ENCODE measurements around the gene C22orf39. TPM values are rescaled to one million over a fixed set of nuclear protein-coding genes. Genes with fewer than 3 reads are reported as not detected.

C22orf39 gene
- total RNA-seq, 1 donor from 2014 or later = 28.5 TPM

GRCh38 chr22:19480789-19481188 lies 33.3 kb upstream of the C22orf39 start:
- H3K4me3 Mint-ChIP-seq = peak overlapping the region; percentile 100
- H3K9me3 Mint-ChIP-seq = no peaks in the 10 kb centered on the region
- H3K27me3 Mint-ChIP-seq = no peaks in the 10 kb centered on the region
- intact Hi-C loops (cut with micrococcal nuclease) = no loop called here
- H3K4me1 Mint-ChIP-seq = peaks cover 38% of the 10 kb centered on the region
- no peak for DNase-seq
- peaks cover 37% of the 10 kb centered on the region for H3K36me3 Mint-ChIP-seq (ENCODE audit: low read depth)
- H3K27ac Mint-ChIP-seq = peak overlapping the region; percentile 98

GRCh38 chr22:19480173-19480568 lies 32.7 kb upstream of the C22orf39 start:
- intact Hi-C loops (cut with micrococcal nuclease) = no loop called here
- Mint-ChIP-seq H3K36me3 (ENCODE audit: low read depth) (peaks cover 39% of the 10 kb centered on the region), H3K9me3 (no peaks in the 10 kb centered on the region), H3K27ac (peak overlapping the region; percentile 98), H3K4me1 (peaks cover 40% of the 10 kb centered on the region), H3K27me3 (no peaks in the 10 kb centered on the region), H3K4me3 (peak overlapping the region; percentile 100)
- DNase-seq = no peak

- Mint-ChIP-seq H3K36me3 (ENCODE audit: low read depth) (peaks cover 35% of the 10 kb centered on the region), H3K4me3 (peak within 1 kb of the TSS; percentile 100), H3K27me3 (no peaks in the 10 kb centered on the region), H3K9me3 (no peaks in the 10 kb centered on the region), H3K27ac (peak within 1 kb of the TSS; percentile 98), H3K4me1 (peaks cover 37% of the 10 kb centered on the region)
- intact Hi-C loops (cut with micrococcal nuclease) = loop anchor here (1.0 to 5.0 kb wide), 5 partner anchors 32 to 357 kb away; partner anchors contain the start of genes C22orf39, DGCR2, MRPL40 and SLC25A1
- DNase-seq = peak; percentile 98
Measured at GRCh38 chr22:19479355-19480172, 32.1 kb upstream of the C22orf39 start, which contains the start of gene CDC45. Gene CDC45 (plus strand): TSS chr22:19479920. CDS start chr22:19479969, 49 bp downstream.

- no peaks in the 10 kb centered on the region for H3K9me3 Mint-ChIP-seq
Measured at GRCh38 chr22:19478901-19479354, 31.4 kb upstream of the C22orf39 start, which contains the start of gene UFD1. Gene UFD1 (minus strand): TSS chr22:19479193. CDS start chr22:19479085, 108 bp downstream.

DNA sequence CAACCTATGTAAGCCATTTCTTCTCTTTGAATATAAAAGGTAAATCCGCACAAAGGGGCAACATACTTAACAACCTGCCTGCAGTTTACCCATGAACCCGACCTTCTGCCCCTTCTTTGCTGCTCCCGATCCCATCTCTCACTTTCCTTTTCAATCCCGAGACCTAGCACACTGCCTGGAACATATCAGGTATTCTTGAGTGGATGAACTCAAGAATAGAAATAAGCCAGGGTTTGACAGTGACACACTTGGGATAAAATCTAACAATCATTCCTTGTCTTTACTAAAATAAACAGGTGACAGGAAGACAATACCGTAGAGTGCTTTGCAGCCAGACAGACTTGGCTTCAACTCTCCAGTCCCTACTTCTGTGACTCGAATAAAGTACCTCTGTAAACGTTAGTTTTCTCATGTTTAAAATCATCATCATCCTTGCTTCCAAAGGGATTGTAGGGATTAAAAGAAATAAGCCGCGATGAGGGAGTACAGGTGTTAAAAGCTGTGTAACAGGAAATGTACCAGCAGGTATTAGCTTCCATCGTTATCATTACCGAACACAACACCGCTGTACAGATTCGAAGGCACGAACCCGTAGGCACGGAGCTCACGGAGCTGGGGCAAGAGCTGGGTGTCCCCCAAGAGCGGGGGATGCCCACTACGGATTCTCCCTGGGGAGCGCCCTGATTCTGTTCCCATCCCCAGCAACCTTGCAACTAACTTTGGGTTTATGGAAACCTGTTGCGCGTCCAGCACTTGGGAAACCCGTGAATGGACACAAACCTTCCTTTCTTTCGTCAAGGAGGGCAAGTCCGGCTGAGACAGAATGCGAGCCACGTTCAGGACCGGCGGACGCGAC lies 30.8 kb upstream of the C22orf39 start:
- H3K9me3 Mint-ChIP-seq = no peaks in the 10 kb centered on the region
- peak overlapping the region; percentile 100 for H3K4me3 Mint-ChIP-seq
- H3K36me3 Mint-ChIP-seq (ENCODE audit: low read depth) = peaks cover 32% of the 10 kb centered on the region
- H3K27me3 Mint-ChIP-seq = no peaks in the 10 kb centered on the region
- H3K27ac Mint-ChIP-seq = peak overlapping the region; percentile 80
- DNase-seq = peak; percentile 74
- H3K4me1 Mint-ChIP-seq = peaks cover 37% of the 10 kb centered on the region
- intact Hi-C loops (cut with micrococcal nuclease) = loop anchor here (1.0 to 5.0 kb wide), 3 partner anchors 154 to 355 kb away; partner anchors contain the start of genes DGCR2 and ESS2

More at GRCh38 chr22:19478901-19479354, 31.4 kb upstream of the C22orf39 start, which contains the start of gene UFD1:
- H3K27ac Mint-ChIP-seq = peak within 1 kb of the TSS; percentile 98
- H3K4me3 Mint-ChIP-seq = peak within 1 kb of the TSS; percentile 100
- no peaks in the 10 kb centered on the region for H3K27me3 Mint-ChIP-seq
- DNase-seq = peak; percentile 95
- intact Hi-C loops (cut with micrococcal nuclease) = loop anchor here (1.0 to 5.0 kb wide), 6 partner anchors 32 to 356 kb away; partner anchors contain the start of genes C22orf39, DGCR2, ESS2 and MRPL40
- peaks cover 33% of the 10 kb centered on the region for H3K36me3 Mint-ChIP-seq (ENCODE audit: low read depth)
- H3K4me1 Mint-ChIP-seq = peaks cover 37% of the 10 kb centered on the region

DNA sequence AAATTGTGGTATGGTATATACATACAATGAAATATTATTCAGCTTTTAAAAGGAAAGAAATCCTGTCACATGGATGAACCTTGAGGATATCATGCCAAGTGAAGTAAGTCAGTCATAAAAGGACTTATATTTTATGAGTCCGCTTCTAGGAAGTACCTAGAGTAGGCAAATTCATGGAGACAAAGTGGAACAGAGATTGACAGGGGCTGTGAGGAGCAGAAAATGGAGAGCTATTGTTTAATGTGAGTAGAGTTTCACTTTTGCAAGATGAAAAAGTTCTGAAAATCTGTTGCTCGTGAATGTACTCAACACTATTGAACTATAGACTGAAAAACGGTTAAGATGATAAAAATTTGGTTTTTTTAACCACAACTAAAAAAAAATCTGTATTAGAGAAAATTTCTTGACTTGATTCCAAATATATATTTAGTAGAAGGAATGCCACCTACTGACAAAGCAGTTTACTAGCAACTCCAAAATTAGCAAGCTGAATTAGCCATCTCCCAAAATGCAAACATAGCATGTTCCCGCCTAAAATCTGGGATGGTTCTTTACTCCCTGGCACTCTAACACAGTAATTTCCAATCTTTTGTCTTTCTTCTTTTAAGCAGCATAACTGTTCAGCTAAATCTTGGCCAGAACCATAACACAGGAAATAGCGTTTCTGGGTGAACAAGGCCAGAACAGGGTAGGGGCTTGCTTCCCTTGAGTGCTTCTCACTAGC lies 30.0 kb upstream of the C22orf39 start:
- Mint-ChIP-seq H3K4me3 (peak overlapping the region; percentile 100), H3K4me1 (peaks cover 37% of the 10 kb centered on the region), H3K9me3 (no peaks in the 10 kb centered on the region), H3K36me3 (ENCODE audit: low read depth) (peaks cover 31% of the 10 kb centered on the region), H3K27me3 (no peaks in the 10 kb centered on the region), H3K27ac (peak overlapping the region; percentile 46)
- intact Hi-C loops (cut with micrococcal nuclease) = loop anchor here (1.0 to 5.0 kb wide), 3 partner anchors 155 to 355 kb away; partner anchors contain the start of genes DGCR2 and ESS2
- DNase-seq = no peak

DNA sequence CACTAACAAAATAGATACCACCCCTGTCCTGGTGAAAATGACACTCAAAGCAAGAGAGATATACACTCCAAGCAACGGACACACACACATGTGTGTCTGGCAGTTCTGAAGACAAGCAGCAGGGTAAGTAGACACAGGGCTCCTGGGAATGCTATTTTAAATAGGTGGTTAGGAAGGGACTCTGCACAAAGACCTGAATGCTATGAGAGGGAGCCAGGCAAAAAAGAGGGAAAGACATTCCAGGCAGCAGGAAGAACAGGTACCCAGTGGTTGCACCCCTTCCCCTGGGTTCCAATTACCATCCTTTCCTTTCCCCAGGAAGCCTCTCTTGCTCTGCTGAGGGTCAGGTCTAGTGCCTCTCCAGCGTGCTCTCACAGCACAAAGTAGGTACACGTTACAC lies 28.5 kb upstream of the C22orf39 start:
- Mint-ChIP-seq H3K36me3 (ENCODE audit: low read depth) (peaks cover 41% of the 10 kb centered on the region), H3K9me3 (no peaks in the 10 kb centered on the region), H3K27me3 (no peaks in the 10 kb centered on the region), H3K27ac (peak overlapping the region; percentile 60), H3K4me3 (no peak overlapping the region), H3K4me1 (peaks cover 36% of the 10 kb centered on the region)
- intact Hi-C loops (cut with micrococcal nuclease) = loop anchor here (5.0 kb wide), 1 partner anchor 156 kb away; no protein-coding TSS in a partner anchor
- DNase-seq = no peak

DNA sequence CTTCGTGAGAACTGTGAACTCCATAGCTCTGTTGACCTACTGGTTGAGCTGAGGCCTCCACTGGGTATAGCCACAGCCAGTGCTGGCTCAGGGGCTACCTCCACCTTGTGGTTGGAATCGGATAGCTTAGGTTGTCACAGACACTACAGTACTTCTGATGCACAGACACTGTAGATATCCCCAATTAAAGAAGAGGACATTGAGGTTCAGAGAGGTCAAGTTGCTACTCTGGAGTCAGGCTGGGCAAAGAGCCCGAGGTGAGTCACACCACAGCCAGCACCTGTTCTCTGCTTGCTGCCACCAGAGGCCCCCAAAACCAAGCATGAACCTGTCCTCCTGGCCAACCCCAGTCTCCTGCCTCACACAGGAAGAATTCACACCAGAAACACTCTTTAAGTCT lies 26.1 kb upstream of the C22orf39 start:
- Mint-ChIP-seq H3K27ac (no peak overlapping the region), H3K4me3 (no peak overlapping the region), H3K4me1 (peaks cover 22% of the 10 kb centered on the region), H3K9me3 (no peaks in the 10 kb centered on the region), H3K27me3 (no peaks in the 10 kb centered on the region), H3K36me3 (ENCODE audit: low read depth) (peaks cover 47% of the 10 kb centered on the region)
- intact Hi-C loops (cut with micrococcal nuclease) = no loop called here
- DNase-seq = no peak

- peak overlapping the region; percentile 24 for H3K27ac Mint-ChIP-seq
- DNase-seq = no peak
- no peaks in the 10 kb centered on the region for H3K27me3 Mint-ChIP-seq
- H3K36me3 Mint-ChIP-seq (ENCODE audit: low read depth) = peaks cover 60% of the 10 kb centered on the region
- H3K4me1 Mint-ChIP-seq = peaks cover 13% of the 10 kb centered on the region
- H3K4me3 Mint-ChIP-seq = no peak overlapping the region
- intact Hi-C loops (cut with micrococcal nuclease) = no loop called here
- no peaks in the 10 kb centered on the region for H3K9me3 Mint-ChIP-seq
Measured at GRCh38 chr22:19472233-19472632, 24.7 kb upstream of the C22orf39 start.

DNA sequence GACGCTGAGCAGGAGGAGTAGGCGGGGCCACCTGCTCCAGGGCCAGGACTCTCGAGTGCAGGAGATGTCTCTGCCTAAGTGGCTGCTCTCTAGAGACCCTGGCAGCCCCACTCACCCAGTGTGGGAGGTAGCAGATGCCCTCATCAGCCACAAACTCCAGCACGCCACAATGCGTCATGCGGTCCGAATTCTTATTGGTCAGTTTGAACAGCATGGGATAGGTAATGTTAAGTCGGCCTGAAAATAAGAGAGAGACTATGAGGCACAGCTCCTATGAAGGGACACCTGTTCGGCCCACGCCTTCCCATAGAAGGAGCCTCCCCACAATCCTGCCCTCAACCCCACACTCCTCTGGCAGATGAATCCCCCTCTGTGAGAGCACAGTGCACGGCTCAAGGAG lies 24.1 kb upstream of the C22orf39 start:
- Mint-ChIP-seq H3K27me3 (no peaks in the 10 kb centered on the region), H3K4me1 (peaks cover 10% of the 10 kb centered on the region), H3K36me3 (ENCODE audit: low read depth) (peaks cover 61% of the 10 kb centered on the region), H3K4me3 (no peak overlapping the region), H3K9me3 (no peaks in the 10 kb centered on the region), H3K27ac (no peak overlapping the region)
- intact Hi-C loops (cut with micrococcal nuclease) = no loop called here
- no peak for DNase-seq

DNA sequence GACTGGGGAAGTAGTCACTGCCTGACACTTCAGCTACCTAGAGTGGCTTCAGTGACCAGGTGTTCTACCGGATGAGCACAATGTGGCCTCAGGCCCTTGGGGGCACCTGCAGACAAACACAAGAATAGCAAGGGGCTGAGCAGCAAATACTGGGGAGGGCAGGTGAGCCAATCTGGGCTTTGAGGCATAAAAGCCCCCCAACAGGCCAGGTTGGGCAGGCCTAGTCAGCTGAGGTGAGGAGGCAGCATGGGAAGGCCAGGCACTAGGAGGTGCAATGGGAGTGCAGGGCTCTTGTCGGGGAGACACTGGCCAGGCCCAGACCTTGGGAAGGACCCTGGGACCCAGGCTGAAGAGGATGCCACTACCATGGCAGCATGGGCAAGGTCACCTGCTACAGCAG lies 22.5 kb upstream of the C22orf39 start:
- intact Hi-C loops (cut with micrococcal nuclease) = no loop called here
- H3K4me3 Mint-ChIP-seq = no peak overlapping the region
- no peaks in the 10 kb centered on the region for H3K4me1 Mint-ChIP-seq
- H3K9me3 Mint-ChIP-seq = no peaks in the 10 kb centered on the region
- peaks cover 62% of the 10 kb centered on the region for H3K36me3 Mint-ChIP-seq (ENCODE audit: low read depth)
- no peak for DNase-seq
- no peak overlapping the region for H3K27ac Mint-ChIP-seq
- H3K27me3 Mint-ChIP-seq = no peaks in the 10 kb centered on the region

DNA sequence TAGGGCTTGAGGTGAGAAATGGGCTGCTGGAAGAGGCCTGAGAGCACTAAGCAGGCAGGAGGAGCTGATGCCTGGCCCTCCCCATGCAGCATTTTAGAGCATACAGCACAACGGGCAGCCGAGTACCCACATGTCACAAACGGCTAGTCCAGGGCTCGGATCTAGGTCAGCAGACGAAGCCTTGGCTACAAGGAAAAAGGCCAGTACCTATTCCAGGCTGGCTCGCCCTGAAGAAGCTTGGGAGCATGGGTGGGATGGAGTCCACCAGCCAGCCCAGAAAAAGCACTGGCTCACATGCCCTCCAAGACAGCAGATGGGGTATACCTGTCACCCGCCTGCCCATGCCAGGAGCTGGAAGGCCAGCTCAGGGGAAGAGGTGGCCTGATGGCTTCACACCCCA lies 21.9 kb upstream of the C22orf39 start:
- Mint-ChIP-seq H3K4me1 (peaks cover under 1% of the 10 kb centered on the region), H3K36me3 (ENCODE audit: low read depth) (peaks cover 64% of the 10 kb centered on the region), H3K27me3 (no peaks in the 10 kb centered on the region), H3K27ac (no peak overlapping the region), H3K9me3 (no peaks in the 10 kb centered on the region), H3K4me3 (no peak overlapping the region)
- no peak for DNase-seq
- intact Hi-C loops (cut with micrococcal nuclease) = no loop called here

DNA sequence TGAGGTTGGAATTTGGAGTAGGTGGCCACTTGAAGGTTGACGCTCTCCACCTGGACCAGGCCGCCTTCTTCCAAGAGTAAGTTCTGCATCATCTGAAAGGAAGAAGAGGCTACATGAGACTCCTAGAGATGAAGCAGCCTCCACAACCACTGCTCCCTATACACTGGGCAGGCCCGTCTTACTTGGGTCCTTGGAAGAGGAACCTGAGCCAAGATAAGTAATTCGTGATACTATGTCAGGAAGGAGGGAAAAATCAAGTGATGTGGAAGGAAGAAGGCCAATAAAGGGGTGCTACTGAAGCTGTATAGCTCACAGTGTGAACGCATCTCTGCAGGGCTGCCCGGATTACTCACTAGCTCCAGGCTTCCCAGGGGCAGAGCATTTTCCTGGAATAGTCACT lies 20.4 kb upstream of the C22orf39 start:
- Mint-ChIP-seq H3K9me3 (no peaks in the 10 kb centered on the region), H3K36me3 (ENCODE audit: low read depth) (peaks cover 63% of the 10 kb centered on the region), H3K27me3 (no peaks in the 10 kb centered on the region), H3K4me1 (peaks cover 1% of the 10 kb centered on the region), H3K27ac (no peak overlapping the region), H3K4me3 (no peak overlapping the region)
- intact Hi-C loops (cut with micrococcal nuclease) = no loop called here
- no peak for DNase-seq
